A549 treated with Mapracorat at 1 μM for 4 hours (cell line): ENCODE measurements around the gene CPNE8. TPM values are rescaled to one million over a fixed set of nuclear protein-coding genes. Genes with fewer than 3 reads are reported as not detected.

ENCODE experiments used
- total RNA-seq: library from RNA; stranded (reverse); fragments of 200-300 nt; extraction: Qiagen RNA extraction; gene quantifications from 5 replicates; pipeline ENCODE4 v1.2.3, GENCODE V29; 2022

Gene CPNE8
- 8.8 to 10.8 TPM (median 9.9 TPM) in 5 replicates for total RNA-seq

DNA sequence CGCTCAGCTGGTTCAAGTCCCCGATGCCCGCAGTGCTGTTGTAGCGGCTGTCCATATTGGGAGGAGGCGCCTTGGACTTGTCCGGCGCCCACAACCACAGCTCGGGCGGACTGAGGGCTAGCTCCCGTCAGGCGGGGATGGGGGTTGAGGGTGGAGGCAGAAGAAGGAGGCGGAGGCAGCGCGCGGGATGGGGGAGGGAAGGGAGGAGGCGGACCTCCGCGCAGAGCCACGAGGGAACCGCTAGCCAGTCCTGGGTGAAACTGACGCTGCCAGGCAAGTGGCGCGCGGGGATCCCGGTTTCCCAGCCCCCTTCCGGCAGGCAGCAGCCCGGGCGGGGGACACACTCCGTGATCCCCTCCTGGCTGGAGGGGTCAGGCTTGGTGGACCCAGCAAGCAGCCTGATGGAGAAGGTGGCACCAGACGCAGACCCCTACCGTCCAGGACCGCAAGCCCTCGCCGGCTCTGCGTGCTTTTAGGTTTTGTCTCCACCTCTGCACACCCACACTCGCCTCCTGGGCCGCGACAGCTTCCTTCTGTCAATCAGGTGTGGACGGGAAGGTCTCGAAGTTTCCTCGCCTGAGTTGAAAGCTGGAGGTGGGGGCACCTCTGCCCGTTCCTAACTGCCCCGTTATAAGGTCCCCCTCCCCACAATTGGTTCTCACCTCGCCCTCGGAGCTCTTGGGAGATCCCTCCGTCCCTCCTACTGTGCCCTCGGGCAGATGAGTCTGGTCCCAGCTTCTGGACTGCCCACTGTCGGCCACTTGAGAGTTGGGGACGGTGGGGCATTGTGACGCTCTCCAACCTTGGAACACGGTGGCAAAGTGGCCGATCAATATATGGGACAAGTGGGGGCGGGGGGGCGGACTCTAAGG, at the start of gene CPNE8:
CPNE8 (minus strand) TSS at position 112 of the 872 bp plus-strand sequence; CDS start at position 55, 57 bp downstream.

